GM12878 (cell line): ENCODE results near the gene GRIN2A. TPM values are rescaled to one million over a fixed set of nuclear protein-coding genes. Genes with fewer than 3 reads are reported as not detected.

Experiments
- ATAC-seq: fragments of 200-7000 bp; cut with Tn5 transposase; 3 replicates; pipeline ENCODE4 v1.9.1; 2020; ENCODE audit warnings: mild to moderate bottlenecking, moderate library complexity
- BruUV-seq: library from RNA; stranded (reverse); fragments of 400-500 nt; replicated peaks from 2 replicates; lab custom pipeline; 2021; lab: Mats Ljungman, UMichigan
- CTCF ChIA-PET: fragments of 300-600 bp; sonication (Branson Sonifier 250); formaldehyde crosslinking; extraction: SDS; loops from one replicate; lab custom pipeline; 2021; ENCODE audit warnings: inconsistent platforms; lab: Yijun Ruan, JAX
- POLR2A ChIA-PET: fragments of 350-600 bp; formaldehyde crosslinking; extraction: SDS; loops from one replicate; lab custom pipeline; 2021; ENCODE audit warnings: inconsistent platforms; lab: Charles Lee
- RAD21 ChIA-PET: fragments of 300-600 bp; sonication (Branson Sonifier 250); formaldehyde crosslinking; loops from one replicate; lab custom pipeline; 2023; ENCODE audit warnings: antibody characterized with exemption; ENCODE audit not compliant: unreplicated experiment; lab: Charles Lee
- SMC1A ChIA-PET: fragments of 300-600 bp; sonication (Branson Sonifier 250); formaldehyde crosslinking; loops from one replicate; lab custom pipeline; 2023; ENCODE audit not compliant: unreplicated experiment, uncharacterized antibody; lab: Charles Lee
- DNase-seq: peaks from one replicate; pipeline ENCODE4 v3.0.0-alpha.2; 2011; ENCODE audit warnings: low read depth, low spot score
- FAIRE-seq: peaks from 3 replicates; lab custom pipeline; 2011; peaks lifted over from hg19 to GRCh38; lab: Jason Lieb, UNC
- H2AFZ ChIP-seq: 2 replicates; pipeline ENCODE4 v1.6.0; 2011; ENCODE audit warnings: low read depth, low read length, control low read depth; ENCODE audit not compliant: control insufficient read depth
- H3K27ac ChIP-seq: 2 replicates; pipeline ENCODE4 v1.5.1; 2011; ENCODE audit warnings: control low read depth; ENCODE audit not compliant: control insufficient read depth, insufficient read depth
- H3K27me3 ChIP-seq, 2 experiments: replicated peaks in 1 of 2; 2 replicates each; pipeline versions ENCODE4 v1.6.0 to v1.6.1; 2011; ENCODE audit warnings: low read length in 1 of 2; ENCODE audit not compliant: control insufficient read depth in 2 of 2, insufficient read depth in 2 of 2
- H3K36me3 ChIP-seq, 2 experiments: 2 replicates each; pipeline ENCODE4 v1.5.1; 2011; ENCODE audit warnings: low read length in 1 of 2; ENCODE audit not compliant: control insufficient read depth in 2 of 2, insufficient read depth in 2 of 2
- H3K4me1 ChIP-seq: 2 replicates; pipeline ENCODE4 v1.6.1; 2011; ENCODE audit warnings: mild to moderate bottlenecking, low read length, moderate library complexity, mixed read lengths; ENCODE audit not compliant: control insufficient read depth, insufficient read depth
- H3K4me2 ChIP-seq: 2 replicates; pipeline ENCODE4 v1.6.0; 2011; ENCODE audit warnings: control low read depth; ENCODE audit not compliant: control insufficient read depth, insufficient read depth
- H3K4me3 ChIP-seq: fragments of 200-600 bp; sonication (generic); 2 replicates; pipeline ENCODE4 v1.5.1; 2016
- H3K79me2 ChIP-seq: 2 replicates; pipeline ENCODE4 v1.6.0; 2011; ENCODE audit warnings: low read length; ENCODE audit not compliant: control insufficient read depth, insufficient read depth
- H3K9ac ChIP-seq: 2 replicates; pipeline ENCODE4 v1.8.0; 2011; ENCODE audit warnings: low read length, control low read depth, mixed read lengths; ENCODE audit not compliant: control insufficient read depth, insufficient read depth
- H3K9me3 ChIP-seq: replicated peaks from 3 replicates; pipeline ENCODE4 v1.5.1; 2011; ENCODE audit warnings: mild to moderate bottlenecking, low read length; ENCODE audit not compliant: control insufficient read depth, insufficient read depth
- H4K20me1 ChIP-seq: 2 replicates; pipeline ENCODE4 v1.6.0; 2011; ENCODE audit not compliant: control insufficient read depth, insufficient read depth
- IRF3 ChIP-seq: fragments of 450-650 bp; IDR thresholded peaks from 2 replicates; pipeline ENCODE4 v1.6.1; 2014; ENCODE audit warnings: mild to moderate bottlenecking
- KAT2A ChIP-seq: conservative IDR thresholded peaks from 2 replicates; pipeline ENCODE4 v1.6.1; 2011; ENCODE audit warnings: low read depth, low read length; ENCODE audit not compliant: control insufficient read depth
- MYB ChIP-seq: fragments of 150-350 bp; IDR thresholded peaks from 2 replicates; pipeline ENCODE4 v1.6.1; 2014; ENCODE audit warnings: mild to moderate bottlenecking, low read depth, low read length, borderline replicate concordance
- NFYA ChIP-seq: IDR thresholded peaks from 2 replicates; pipeline ENCODE4 v1.6.1; 2011; ENCODE audit warnings: low read depth, mild to moderate bottlenecking, low read length, improper control_type of control experiment, borderline replicate concordance
- POLR2AphosphoS2 ChIP-seq: IDR thresholded peaks from 2 replicates; pipeline ENCODE4 v1.6.1; 2011; ENCODE audit warnings: low read depth, mild to moderate bottlenecking, low read length, improper control_type of control experiment, moderate library complexity
- RAD51 ChIP-seq: fragments of 450-650 bp; IDR thresholded peaks from 2 replicates; pipeline ENCODE4 v1.6.1; 2016; ENCODE audit warnings: moderate library complexity, mild to moderate bottlenecking, inconsistent platforms
- SP1 ChIP-seq: IDR thresholded peaks from one replicate; pipeline ENCODE4 v1.6.1; 2011; ENCODE audit warnings: low read depth, low read length
- SUPT20H ChIP-seq: IDR thresholded peaks from 2 replicates; pipeline ENCODE4 v1.6.1; 2011; ENCODE audit warnings: low read depth, mild to moderate bottlenecking, low read length, moderate library complexity, borderline replicate concordance; ENCODE audit not compliant: control insufficient read depth
- TARDBP ChIP-seq: IDR thresholded peaks from 2 replicates; pipeline ENCODE4 v1.6.1; 2016; ENCODE audit warnings: borderline replicate concordance
- TBL1XR1 ChIP-seq: IDR thresholded peaks from 2 replicates; pipeline ENCODE4 v1.6.1; 2012; ENCODE audit warnings: low read depth, low read length, improper control_type of control experiment
- WGBS: methylation state at CpG from one replicate; pipeline ENCODE4 v1.1.6; 2016; ENCODE audit warnings: low lambda C conversion rate; ENCODE audit not compliant: insufficient replicate concordance, insufficient coverage; ENCODE audit errors: missing lambda C conversion rate; 5-methylcytosine and 5-hydroxymethylcytosine counted together
- in situ Hi-C: fragments of 300-500 bp; cut with MboI; formaldehyde crosslinking; loops from 9 replicates; pipeline ENCODE4 v1.14.3; 2018; ENCODE audit warnings: mixed read lengths
- intact Hi-C: fragments of 100-400 bp; cut with micrococcal nuclease; formaldehyde crosslinking; loops from one replicate; pipeline ENCODE4 v1.14.2; 2022; ENCODE audit not compliant: unreplicated experiment
- polyA plus RNA-seq, 11 experiments: library from polyadenylated mRNA; depleted of rRNA in 4 of 11; unstranded in 6 of 11; stranded (reverse) in 5 of 11; fragments of >200 nt; fragmentation: Nextera tagmentation in 4 of 11; fragmentation: Illumina TruSeq in 1 of 11; extraction: Ambion mirVana in 4 of 11; extraction: Trizol in 1 of 11; gene quantifications; 1 replicate in 1 of 11; 2 replicates in 10 of 11; pipeline versions ENCODE4 v1.2.1 to v1.2.3, GENCODE V29; 2011 to 2016; ENCODE audit warnings: inconsistent platforms in 2 of 11, missing spikeins in 2 of 11, low read depth in 1 of 11
- total RNA-seq, 4 experiments: library from RNA; depleted of rRNA in 3 of 4; stranded (reverse); fragments of >200 nt in 3 of 4; fragmentation: Illumina TruSeq in 1 of 4; extraction: Trizol in 1 of 4; gene quantifications; 2 replicates each; pipeline versions ENCODE4 v1.2.1 to v1.2.3, GENCODE V29; 2013 to 2021
- TF ChIP-seq, protein P1 (sequence below): fragments of 450-650 bp; IDR thresholded peaks from 2 replicates; pipeline ENCODE4 v1.6.1; 2016; ENCODE audit warnings: mild to moderate bottlenecking

Gene GRIN2A
- total and polyA plus RNA-seq, 10 of the 15 experiments (the other 5 are each of a cell fraction or from before 2014, with no cell fraction given), result 2.4 to 13.3 (median 7.3) TPM

GRCh38 chr16:9869776-9870175 is 312.5 kb downstream of the GRIN2A start:
- ChIA-PET RAD21 (interaction anchor here (0.7 to 1.5 kb wide), 2 partner anchors 10 to 15 kb away, joined by 3 to 5 read pairs; no protein-coding TSS in a partner anchor), POLR2A (no interaction called here), SMC1A (interaction anchor here (0.6 to 1.3 kb wide), 5 partner anchors 17 to 168 kb away, joined by 3 to 4 read pairs (median 3); no protein-coding TSS in a partner anchor), CTCF (interaction anchor here (1.0 kb wide), 1 partner anchor 10 kb away, joined by 4 read pairs; no protein-coding TSS in a partner anchor)
- Histone ChIP-seq H3K9me3 (no peaks in the 10 kb centered on the region; the same call in 2 of the 3 replicates), H3K79me2 (no peaks in the 10 kb centered on the region), H3K27me3 (no peaks in the 10 kb centered on the region), H3K4me1 (no peaks in the 10 kb centered on the region), H2AFZ (no peak overlapping the region), H3K36me3 (no peaks in the 10 kb centered on the region), H3K9ac (no peak overlapping the region), H3K4me2 (no peak overlapping the region), H4K20me1 (no peaks in the 10 kb centered on the region), H3K27ac (no peak overlapping the region), H3K4me3 (no peak overlapping the region)
- in situ Hi-C loops (no loop called here), intact Hi-C loops (no loop called here)
- BruUV-seq, result no TSS peak
- FAIRE-seq (no peak), DNase-seq (no peak), ATAC-seq (no peak)
- WGBS, result 54% methylated on average over 3 of the region's 3 CpGs
- no peak for TF ChIP-seq TBL1XR1
- no peak for TF ChIP-seq SP1
- TF ChIP-seq SUPT20H, result no peak
- no peak for TF ChIP-seq KAT2A
- no peak for TF ChIP-seq IRF3

DNA sequence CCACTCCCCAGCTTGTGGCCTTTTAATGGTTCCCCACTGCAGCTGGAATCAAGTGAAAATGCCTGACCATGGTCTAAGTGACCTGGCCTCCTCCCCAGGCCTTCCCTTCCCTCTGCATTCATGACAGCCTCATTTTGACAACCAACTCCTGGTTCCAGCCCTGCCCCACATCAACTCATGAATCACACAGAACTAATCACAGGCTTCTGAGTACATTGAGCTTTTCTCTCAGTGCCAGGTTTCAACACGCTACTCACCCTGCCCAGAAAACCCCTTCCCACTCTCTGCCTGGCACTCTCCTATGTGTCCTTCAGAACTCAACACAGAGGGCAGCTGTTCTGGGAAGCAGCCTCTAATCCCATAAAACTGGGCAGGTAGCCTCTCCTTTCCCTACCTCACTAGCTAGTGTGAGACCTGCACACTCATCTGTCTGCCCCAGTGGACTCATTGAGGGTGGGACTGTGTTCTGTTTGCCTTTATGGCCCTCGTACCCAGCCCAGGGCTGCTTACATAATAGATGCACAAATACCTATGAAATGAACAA is 313.6 kb downstream of the GRIN2A start:
- SMC1A ChIA-PET, result interaction anchor here (0.7 to 1.5 kb wide), 4 partner anchors 11 to 268 kb away, joined by 3 to 4 read pairs (median 3); no protein-coding TSS in a partner anchor
- no peaks in the 10 kb centered on the region for H3K27me3 ChIP-seq
- in situ Hi-C loops, result no loop called here
- intact Hi-C loops, result no loop called here
- H3K4me1 ChIP-seq, result no peaks in the 10 kb centered on the region
- H3K9ac ChIP-seq, result no peak overlapping the region
- no peak overlapping the region for H3K4me3 ChIP-seq
- H2AFZ ChIP-seq, result no peak overlapping the region
- no peaks in the 10 kb centered on the region for H3K36me3 ChIP-seq
- H3K27ac ChIP-seq, result no peak overlapping the region
- H3K9me3 ChIP-seq, result no peaks in the 10 kb centered on the region; the same call in 2 of the 3 replicates
- CTCF ChIA-PET, result interaction anchor here (1.2 kb wide), 1 partner anchor 11 kb away, joined by 3 read pairs; no protein-coding TSS in a partner anchor
- no TSS peak for BruUV-seq
- no peak for ATAC-seq
- POLR2A ChIA-PET, result interaction anchor here (0.6 kb wide), 1 partner anchor 12 kb away, joined by 3 read pairs; no protein-coding TSS in a partner anchor
- no peak overlapping the region for H3K4me2 ChIP-seq
- WGBS, result 10% methylated on average over 2 of the region's 2 CpGs
- no peaks in the 10 kb centered on the region for H3K79me2 ChIP-seq
- RAD21 ChIA-PET, result no interaction called here
- no peak for FAIRE-seq
- DNase-seq, result no peak
- H4K20me1 ChIP-seq, result no peaks in the 10 kb centered on the region
- TF ChIP-seq RAD51 (no peak), POLR2AphosphoS2 (no peak), TARDBP (no peak), NFYA (no peak), MYB (no peak), IRF3 (no peak)
- TF ChIP-seq, protein P1, sequence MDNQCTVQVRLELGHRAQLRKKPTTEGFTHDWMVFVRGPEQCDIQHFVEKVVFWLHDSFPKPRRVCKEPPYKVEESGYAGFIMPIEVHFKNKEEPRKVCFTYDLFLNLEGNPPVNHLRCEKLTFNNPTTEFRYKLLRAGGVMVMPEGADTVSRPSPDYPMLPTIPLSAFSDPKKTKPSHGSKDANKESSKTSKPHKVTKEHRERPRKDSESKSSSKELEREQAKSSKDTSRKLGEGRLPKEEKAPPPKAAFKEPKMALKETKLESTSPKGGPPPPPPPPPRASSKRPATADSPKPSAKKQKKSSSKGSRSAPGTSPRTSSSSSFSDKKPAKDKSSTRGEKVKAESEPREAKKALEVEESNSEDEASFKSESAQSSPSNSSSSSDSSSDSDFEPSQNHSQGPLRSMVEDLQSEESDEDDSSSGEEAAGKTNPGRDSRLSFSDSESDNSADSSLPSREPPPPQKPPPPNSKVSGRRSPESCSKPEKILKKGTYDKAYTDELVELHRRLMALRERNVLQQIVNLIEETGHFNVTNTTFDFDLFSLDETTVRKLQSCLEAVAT, result no peak
